ENCODE data around the gene TRIM44. TPM values are rescaled to one million over a fixed set of nuclear protein-coding genes. Genes with fewer than 3 reads are reported as not detected.
A peak's percentile ranks its signal among the peaks of the same experiment; 100 is the strongest.

TRIM44 gene
- total and polyA plus RNA-seq, 8 donors: 57.6 to 72.1 (median 65.2) TPM

- H3K27ac ChIP-seq: no peak overlapping the region
- DNase-seq (no peak), ATAC-seq (no peak)
- intact Hi-C loops (cut with DNase I): no loop called here
- no peak for TF ChIP-seq CTCF (IDR thresholded peaks at IDR 0.05)
- no peak overlapping the region for H3K4me3 ChIP-seq
- no peaks in the 10 kb centered on the region for H3K27me3 ChIP-seq
- peaks cover 11 to 22% of the 10 kb centered on the region in 2 donors for H3K4me1 ChIP-seq
- peaks cover 0 to 4% of the 10 kb centered on the region in 2 donors for H3K36me3 ChIP-seq
- no peaks in the 10 kb centered on the region for H3K9me3 ChIP-seq
Observed at GRCh38 chr11:35680506-35680905, 17.9 kb downstream of the TRIM44 start.

GRCh38 chr11:35681163-35681767 is 18.7 kb downstream of the TRIM44 start:
- H3K36me3 ChIP-seq: peaks cover 0 to 12% of the 10 kb centered on the region in 2 donors
- H3K4me3 ChIP-seq: no peak overlapping the region
- H3K27ac ChIP-seq: no peak overlapping the region
- H3K9me3 ChIP-seq: no peaks in the 10 kb centered on the region
- no peak for TF ChIP-seq CTCF (IDR thresholded peaks at IDR 0.05)
- intact Hi-C loops (cut with DNase I): no loop called here
- no peaks in the 10 kb centered on the region for H3K27me3 ChIP-seq
- ATAC-seq (no peak), DNase-seq (no peak)
- peaks cover 11 to 21% of the 10 kb centered on the region in 2 donors for H3K4me1 ChIP-seq

GRCh38 chr11:35682230-35683173 is 19.9 kb downstream of the TRIM44 start:
- no peak overlapping the region for H3K4me3 ChIP-seq
- no peak for TF ChIP-seq CTCF (IDR thresholded peaks at IDR 0.05)
- DNase-seq (no peak), ATAC-seq (no peak)
- no peak overlapping the region for H3K27ac ChIP-seq
- H3K4me1 ChIP-seq: peaks cover 11 to 22% of the 10 kb centered on the region in 2 donors
- H3K27me3 ChIP-seq: no peaks in the 10 kb centered on the region
- H3K36me3 ChIP-seq: peaks cover 0 to 23% of the 10 kb centered on the region in 2 donors
- intact Hi-C loops (cut with DNase I): no loop called here
- no peaks in the 10 kb centered on the region for H3K9me3 ChIP-seq

- Histone ChIP-seq H3K27me3 (no peaks in the 10 kb centered on the region), H3K4me3 (no peak overlapping the region), H3K4me1 (peaks cover 4 to 29% of the 10 kb centered on the region in 2 donors), H3K27ac (no peak overlapping the region), H3K36me3 (peaks cover 0 to 29% of the 10 kb centered on the region in 2 donors), H3K9me3 (no peaks in the 10 kb centered on the region)
- intact Hi-C loops (cut with DNase I): no loop called here
- no peak for DNase-seq
- peak; percentile 45 for ATAC-seq
- TF ChIP-seq CTCF (IDR thresholded peaks at IDR 0.05): no peak
Observed at GRCh38 chr11:35683728-35684339, 21.3 kb downstream of the TRIM44 start.

GRCh38 chr11:35688023-35688422 is 25.4 kb downstream of the TRIM44 start:
- Histone ChIP-seq H3K4me3 (no peak overlapping the region), H3K27me3 (no peaks in the 10 kb centered on the region), H3K9me3 (no peaks in the 10 kb centered on the region), H3K36me3 (peaks cover 0 to 29% of the 10 kb centered on the region in 2 donors), H3K4me1 (peaks cover 0 to 17% of the 10 kb centered on the region in 2 donors), H3K27ac (no peak overlapping the region)
- DNase-seq (no peak), ATAC-seq (no peak)
- TF ChIP-seq CTCF (IDR thresholded peaks at IDR 0.05): no peak
- intact Hi-C loops (cut with DNase I): no loop called here
